WTC11 (cell line): ENCODE measurements around the gene CHD9NB.

Source experiments
- MYBL2 ChIP-seq: sonication (generic); formaldehyde crosslinking; IDR thresholded peaks from 2 replicates; pipeline ENCODE4 v1.8.1; 2023; ENCODE audit warnings: mild to moderate bottlenecking, moderate library complexity, missing genetic modification reagents
- ZNF121 ChIP-seq: sonication (generic); formaldehyde crosslinking; IDR thresholded peaks from 2 replicates; pipeline ENCODE4 v1.8.0; 2023; ENCODE audit warnings: missing genetic modification reagents
- TF ChIP-seq, protein P1 (sequence below): fragments of 200-600 bp; IDR thresholded peaks from 2 replicates; pipeline ENCODE4 v1.8.0; 2022; ENCODE audit warnings: antibody characterized with exemption
- TF ChIP-seq, protein P2 (sequence below): sonication (generic); formaldehyde crosslinking; IDR thresholded peaks from 2 replicates; pipeline ENCODE4 v1.8.0; 2023; ENCODE audit warnings: mild to moderate bottlenecking, missing genetic modification reagents
- TF ChIP-seq, protein P3 (sequence below): sonication (generic); formaldehyde crosslinking; IDR thresholded peaks from 2 replicates; pipeline ENCODE4 v1.8.0; 2023; ENCODE audit warnings: missing genetic modification reagents, mild to moderate bottlenecking, borderline replicate concordance
- TF ChIP-seq, protein P4 (sequence below): fragments of 250-450 bp; sonication (Bioruptor Pico); IDR thresholded peaks from 2 replicates; pipeline ENCODE4 v1.9.0; 2021; ENCODE audit warnings: mild to moderate bottlenecking, borderline replicate concordance
- TF ChIP-seq, protein P5 (sequence below): fragments of 250-450 bp; sonication (Bioruptor Pico); IDR thresholded peaks from 2 replicates; pipeline ENCODE4 v2.1.2; 2022; ENCODE audit warnings: mild to moderate bottlenecking, moderate library complexity
- TF ChIP-seq, protein P6 (sequence below): sonication (generic); formaldehyde crosslinking; IDR thresholded peaks from 2 replicates; pipeline ENCODE4 v1.8.0; 2022; ENCODE audit warnings: mild to moderate bottlenecking, missing genetic modification reagents

DNA sequence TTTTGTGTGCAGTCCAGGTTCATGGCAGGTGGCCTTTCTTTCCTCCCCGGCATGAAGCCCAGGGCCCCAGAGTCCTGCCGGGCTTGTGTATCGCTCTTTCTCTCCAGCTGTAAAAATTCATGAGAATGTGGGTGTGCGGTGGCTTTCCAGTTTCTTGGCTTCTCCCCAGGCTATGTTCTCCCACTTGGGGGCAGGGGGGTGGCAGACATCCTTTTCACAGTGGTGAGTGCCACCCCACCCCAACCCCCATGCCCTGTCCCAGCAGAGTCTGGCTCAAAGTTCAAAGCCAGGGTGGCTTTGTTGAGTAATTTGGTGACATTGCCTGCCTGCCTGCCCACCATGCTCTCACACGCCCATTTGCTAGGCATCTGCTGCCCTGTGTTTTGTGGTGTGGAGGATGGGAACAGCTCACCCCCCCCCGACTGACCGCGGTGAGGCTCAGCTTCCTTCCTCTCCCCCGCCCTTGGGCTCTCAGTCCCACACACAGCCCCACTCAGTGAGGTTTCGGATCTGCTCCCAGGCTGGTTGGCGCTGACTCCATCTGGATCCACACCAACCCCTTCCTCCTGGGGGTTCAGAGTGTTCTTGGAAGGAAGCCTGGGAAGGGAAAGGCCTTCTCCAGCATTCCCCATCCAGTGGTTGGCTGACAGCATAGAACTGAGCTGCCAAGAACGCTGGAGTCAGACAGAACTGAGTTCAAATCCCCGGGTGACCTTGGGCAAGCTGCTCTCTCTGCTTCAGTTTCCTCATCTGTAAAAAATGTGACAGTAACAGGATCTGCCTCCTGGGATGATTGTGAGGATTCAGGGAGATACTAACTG, 38.1 kb upstream of the CHD9NB start:
- TF ChIP-seq, protein P1, sequence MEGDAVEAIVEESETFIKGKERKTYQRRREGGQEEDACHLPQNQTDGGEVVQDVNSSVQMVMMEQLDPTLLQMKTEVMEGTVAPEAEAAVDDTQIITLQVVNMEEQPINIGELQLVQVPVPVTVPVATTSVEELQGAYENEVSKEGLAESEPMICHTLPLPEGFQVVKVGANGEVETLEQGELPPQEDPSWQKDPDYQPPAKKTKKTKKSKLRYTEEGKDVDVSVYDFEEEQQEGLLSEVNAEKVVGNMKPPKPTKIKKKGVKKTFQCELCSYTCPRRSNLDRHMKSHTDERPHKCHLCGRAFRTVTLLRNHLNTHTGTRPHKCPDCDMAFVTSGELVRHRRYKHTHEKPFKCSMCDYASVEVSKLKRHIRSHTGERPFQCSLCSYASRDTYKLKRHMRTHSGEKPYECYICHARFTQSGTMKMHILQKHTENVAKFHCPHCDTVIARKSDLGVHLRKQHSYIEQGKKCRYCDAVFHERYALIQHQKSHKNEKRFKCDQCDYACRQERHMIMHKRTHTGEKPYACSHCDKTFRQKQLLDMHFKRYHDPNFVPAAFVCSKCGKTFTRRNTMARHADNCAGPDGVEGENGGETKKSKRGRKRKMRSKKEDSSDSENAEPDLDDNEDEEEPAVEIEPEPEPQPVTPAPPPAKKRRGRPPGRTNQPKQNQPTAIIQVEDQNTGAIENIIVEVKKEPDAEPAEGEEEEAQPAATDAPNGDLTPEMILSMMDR: no peak
- TF ChIP-seq, protein P2, sequence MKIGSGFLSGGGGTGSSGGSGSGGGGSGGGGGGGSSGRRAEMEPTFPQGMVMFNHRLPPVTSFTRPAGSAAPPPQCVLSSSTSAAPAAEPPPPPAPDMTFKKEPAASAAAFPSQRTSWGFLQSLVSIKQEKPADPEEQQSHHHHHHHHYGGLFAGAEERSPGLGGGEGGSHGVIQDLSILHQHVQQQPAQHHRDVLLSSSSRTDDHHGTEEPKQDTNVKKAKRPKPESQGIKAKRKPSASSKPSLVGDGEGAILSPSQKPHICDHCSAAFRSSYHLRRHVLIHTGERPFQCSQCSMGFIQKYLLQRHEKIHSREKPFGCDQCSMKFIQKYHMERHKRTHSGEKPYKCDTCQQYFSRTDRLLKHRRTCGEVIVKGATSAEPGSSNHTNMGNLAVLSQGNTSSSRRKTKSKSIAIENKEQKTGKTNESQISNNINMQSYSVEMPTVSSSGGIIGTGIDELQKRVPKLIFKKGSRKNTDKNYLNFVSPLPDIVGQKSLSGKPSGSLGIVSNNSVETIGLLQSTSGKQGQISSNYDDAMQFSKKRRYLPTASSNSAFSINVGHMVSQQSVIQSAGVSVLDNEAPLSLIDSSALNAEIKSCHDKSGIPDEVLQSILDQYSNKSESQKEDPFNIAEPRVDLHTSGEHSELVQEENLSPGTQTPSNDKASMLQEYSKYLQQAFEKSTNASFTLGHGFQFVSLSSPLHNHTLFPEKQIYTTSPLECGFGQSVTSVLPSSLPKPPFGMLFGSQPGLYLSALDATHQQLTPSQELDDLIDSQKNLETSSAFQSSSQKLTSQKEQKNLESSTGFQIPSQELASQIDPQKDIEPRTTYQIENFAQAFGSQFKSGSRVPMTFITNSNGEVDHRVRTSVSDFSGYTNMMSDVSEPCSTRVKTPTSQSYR: no peak
- TF ChIP-seq, protein P3, sequence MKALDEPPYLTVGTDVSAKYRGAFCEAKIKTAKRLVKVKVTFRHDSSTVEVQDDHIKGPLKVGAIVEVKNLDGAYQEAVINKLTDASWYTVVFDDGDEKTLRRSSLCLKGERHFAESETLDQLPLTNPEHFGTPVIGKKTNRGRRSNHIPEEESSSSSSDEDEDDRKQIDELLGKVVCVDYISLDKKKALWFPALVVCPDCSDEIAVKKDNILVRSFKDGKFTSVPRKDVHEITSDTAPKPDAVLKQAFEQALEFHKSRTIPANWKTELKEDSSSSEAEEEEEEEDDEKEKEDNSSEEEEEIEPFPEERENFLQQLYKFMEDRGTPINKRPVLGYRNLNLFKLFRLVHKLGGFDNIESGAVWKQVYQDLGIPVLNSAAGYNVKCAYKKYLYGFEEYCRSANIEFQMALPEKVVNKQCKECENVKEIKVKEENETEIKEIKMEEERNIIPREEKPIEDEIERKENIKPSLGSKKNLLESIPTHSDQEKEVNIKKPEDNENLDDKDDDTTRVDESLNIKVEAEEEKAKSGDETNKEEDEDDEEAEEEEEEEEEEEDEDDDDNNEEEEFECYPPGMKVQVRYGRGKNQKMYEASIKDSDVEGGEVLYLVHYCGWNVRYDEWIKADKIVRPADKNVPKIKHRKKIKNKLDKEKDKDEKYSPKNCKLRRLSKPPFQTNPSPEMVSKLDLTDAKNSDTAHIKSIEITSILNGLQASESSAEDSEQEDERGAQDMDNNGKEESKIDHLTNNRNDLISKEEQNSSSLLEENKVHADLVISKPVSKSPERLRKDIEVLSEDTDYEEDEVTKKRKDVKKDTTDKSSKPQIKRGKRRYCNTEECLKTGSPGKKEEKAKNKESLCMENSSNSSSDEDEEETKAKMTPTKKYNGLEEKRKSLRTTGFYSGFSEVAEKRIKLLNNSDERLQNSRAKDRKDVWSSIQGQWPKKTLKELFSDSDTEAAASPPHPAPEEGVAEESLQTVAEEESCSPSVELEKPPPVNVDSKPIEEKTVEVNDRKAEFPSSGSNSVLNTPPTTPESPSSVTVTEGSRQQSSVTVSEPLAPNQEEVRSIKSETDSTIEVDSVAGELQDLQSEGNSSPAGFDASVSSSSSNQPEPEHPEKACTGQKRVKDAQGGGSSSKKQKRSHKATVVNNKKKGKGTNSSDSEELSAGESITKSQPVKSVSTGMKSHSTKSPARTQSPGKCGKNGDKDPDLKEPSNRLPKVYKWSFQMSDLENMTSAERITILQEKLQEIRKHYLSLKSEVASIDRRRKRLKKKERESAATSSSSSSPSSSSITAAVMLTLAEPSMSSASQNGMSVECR (CRISPR knock-in tag): no peak
- TF ChIP-seq ZNF121 (CRISPR knock-in tag) (no peak), MYBL2 (no peak)
- TF ChIP-seq, protein P4, sequence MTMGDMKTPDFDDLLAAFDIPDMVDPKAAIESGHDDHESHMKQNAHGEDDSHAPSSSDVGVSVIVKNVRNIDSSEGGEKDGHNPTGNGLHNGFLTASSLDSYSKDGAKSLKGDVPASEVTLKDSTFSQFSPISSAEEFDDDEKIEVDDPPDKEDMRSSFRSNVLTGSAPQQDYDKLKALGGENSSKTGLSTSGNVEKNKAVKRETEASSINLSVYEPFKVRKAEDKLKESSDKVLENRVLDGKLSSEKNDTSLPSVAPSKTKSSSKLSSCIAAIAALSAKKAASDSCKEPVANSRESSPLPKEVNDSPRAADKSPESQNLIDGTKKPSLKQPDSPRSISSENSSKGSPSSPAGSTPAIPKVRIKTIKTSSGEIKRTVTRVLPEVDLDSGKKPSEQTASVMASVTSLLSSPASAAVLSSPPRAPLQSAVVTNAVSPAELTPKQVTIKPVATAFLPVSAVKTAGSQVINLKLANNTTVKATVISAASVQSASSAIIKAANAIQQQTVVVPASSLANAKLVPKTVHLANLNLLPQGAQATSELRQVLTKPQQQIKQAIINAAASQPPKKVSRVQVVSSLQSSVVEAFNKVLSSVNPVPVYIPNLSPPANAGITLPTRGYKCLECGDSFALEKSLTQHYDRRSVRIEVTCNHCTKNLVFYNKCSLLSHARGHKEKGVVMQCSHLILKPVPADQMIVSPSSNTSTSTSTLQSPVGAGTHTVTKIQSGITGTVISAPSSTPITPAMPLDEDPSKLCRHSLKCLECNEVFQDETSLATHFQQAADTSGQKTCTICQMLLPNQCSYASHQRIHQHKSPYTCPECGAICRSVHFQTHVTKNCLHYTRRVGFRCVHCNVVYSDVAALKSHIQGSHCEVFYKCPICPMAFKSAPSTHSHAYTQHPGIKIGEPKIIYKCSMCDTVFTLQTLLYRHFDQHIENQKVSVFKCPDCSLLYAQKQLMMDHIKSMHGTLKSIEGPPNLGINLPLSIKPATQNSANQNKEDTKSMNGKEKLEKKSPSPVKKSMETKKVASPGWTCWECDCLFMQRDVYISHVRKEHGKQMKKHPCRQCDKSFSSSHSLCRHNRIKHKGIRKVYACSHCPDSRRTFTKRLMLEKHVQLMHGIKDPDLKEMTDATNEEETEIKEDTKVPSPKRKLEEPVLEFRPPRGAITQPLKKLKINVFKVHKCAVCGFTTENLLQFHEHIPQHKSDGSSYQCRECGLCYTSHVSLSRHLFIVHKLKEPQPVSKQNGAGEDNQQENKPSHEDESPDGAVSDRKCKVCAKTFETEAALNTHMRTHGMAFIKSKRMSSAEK (CRISPR knock-in tag): no peak
- TF ChIP-seq, protein P5, sequence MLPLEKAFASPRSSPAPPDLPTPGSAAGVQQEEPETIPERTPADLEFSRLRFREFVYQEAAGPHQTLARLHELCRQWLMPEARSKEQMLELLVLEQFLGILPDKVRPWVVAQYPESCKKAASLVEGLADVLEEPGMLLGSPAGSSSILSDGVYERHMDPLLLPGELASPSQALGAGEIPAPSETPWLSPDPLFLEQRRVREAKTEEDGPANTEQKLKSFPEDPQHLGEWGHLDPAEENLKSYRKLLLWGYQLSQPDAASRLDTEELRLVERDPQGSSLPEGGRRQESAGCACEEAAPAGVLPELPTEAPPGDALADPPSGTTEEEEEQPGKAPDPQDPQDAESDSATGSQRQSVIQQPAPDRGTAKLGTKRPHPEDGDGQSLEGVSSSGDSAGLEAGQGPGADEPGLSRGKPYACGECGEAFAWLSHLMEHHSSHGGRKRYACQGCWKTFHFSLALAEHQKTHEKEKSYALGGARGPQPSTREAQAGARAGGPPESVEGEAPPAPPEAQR (CRISPR knock-in tag): no peak
- TF ChIP-seq, protein P6, sequence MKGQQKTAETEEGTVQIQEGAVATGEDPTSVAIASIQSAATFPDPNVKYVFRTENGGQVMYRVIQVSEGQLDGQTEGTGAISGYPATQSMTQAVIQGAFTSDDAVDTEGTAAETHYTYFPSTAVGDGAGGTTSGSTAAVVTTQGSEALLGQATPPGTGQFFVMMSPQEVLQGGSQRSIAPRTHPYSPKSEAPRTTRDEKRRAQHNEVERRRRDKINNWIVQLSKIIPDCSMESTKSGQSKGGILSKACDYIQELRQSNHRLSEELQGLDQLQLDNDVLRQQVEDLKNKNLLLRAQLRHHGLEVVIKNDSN (CRISPR knock-in tag): no peak
